ENCODE results near the gene PTPRT. TPM values are rescaled to one million over a fixed set of nuclear protein-coding genes. Genes with fewer than 3 reads are reported as not detected.

Gene PTPRT
- total and polyA plus RNA-seq, 2 donors (not counting 1 experiment from before 2014, with no cell fraction given), result not detected

DNA sequence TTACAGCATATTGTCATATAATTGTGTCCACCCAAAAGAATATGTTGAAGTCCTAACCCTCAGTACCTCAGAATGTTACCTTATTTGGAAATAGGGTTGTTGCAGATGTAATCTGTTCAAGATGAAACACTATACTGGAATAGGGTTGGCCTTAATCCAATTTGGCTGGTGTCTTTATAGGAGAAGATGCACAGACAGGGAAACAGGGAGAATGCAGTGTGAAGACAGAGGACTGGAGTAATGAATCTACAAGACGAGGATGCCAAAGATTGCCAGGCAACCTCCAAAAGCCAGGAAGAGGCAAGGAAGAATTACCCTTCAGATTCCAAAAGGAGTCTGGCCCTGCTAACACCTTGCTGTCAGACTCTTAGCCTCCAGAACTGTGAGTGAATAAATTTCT is 482.9 kb downstream of the PTPRT start:
- no peak overlapping the region for H2AFZ ChIP-seq (ENCODE audit: low read length)
- H3K27ac ChIP-seq (ENCODE audit: insufficient read depth, low read length), result no peak overlapping the region
- H3K36me3 ChIP-seq (ENCODE audit: control insufficient read depth, insufficient read depth, low read length), result no peaks in the 10 kb centered on the region
- no peak for DNase-seq (ENCODE audit: low read depth in 2 of 2)
- no peaks in the 10 kb centered on the region for H3K79me2 ChIP-seq (ENCODE audit: control insufficient read depth, insufficient read depth, low read length)
- no peak overlapping the region for H3K9ac ChIP-seq (ENCODE audit: insufficient read depth, low read length)
- no peaks in the 10 kb centered on the region for H3K4me1 ChIP-seq (ENCODE audit: control insufficient read depth, extremely low read depth, insufficient read depth, low read length)
- no peaks in the 10 kb centered on the region for H3K9me3 ChIP-seq (ENCODE audit: control insufficient read depth, insufficient read depth, low read depth, low read length)
- H3K4me3 ChIP-seq (replicated peaks in 1 of 4; ENCODE audit: control extremely low read depth in 1 of 4, insufficient read depth in 1 of 4, low read depth in 3 of 4, low read length in 4 of 4), result no peak overlapping the region
- H4K20me1 ChIP-seq (ENCODE audit: control insufficient read depth, extremely low read depth, insufficient read depth, low read length), result no peaks in the 10 kb centered on the region
- H3K4me2 ChIP-seq (ENCODE audit: extremely low read depth, insufficient read depth, low read length), result no peak overlapping the region
- no peak for TF ChIP-seq EZH2 (IDR thresholded peaks at IDR 0.05; ENCODE audit: low read length, missing control alignments)
- TF ChIP-seq CTCF (conservative IDR thresholded peaks at IDR 0.05 in 1 of 2, IDR thresholded peaks at IDR 0.05 in 1 of 2; ENCODE audit: low read depth in 1 of 2, low read length in 2 of 2), result no peak
- H3K27me3 ChIP-seq (ENCODE audit: control insufficient read depth, insufficient read depth, low read length), result no peaks in the 10 kb centered on the region

GRCh38 chr20:42705550-42705949 is 484.2 kb downstream of the PTPRT start:
- Histone ChIP-seq H3K9me3 (ENCODE audit: control insufficient read depth, insufficient read depth, low read depth, low read length) (no peaks in the 10 kb centered on the region), H3K79me2 (ENCODE audit: control insufficient read depth, insufficient read depth, low read length) (no peaks in the 10 kb centered on the region), H3K9ac (ENCODE audit: insufficient read depth, low read length) (no peak overlapping the region), H3K27ac (ENCODE audit: insufficient read depth, low read length) (no peak overlapping the region), H3K4me2 (ENCODE audit: extremely low read depth, insufficient read depth, low read length) (no peak overlapping the region), H2AFZ (ENCODE audit: low read length) (no peak overlapping the region), H3K27me3 (ENCODE audit: control insufficient read depth, insufficient read depth, low read length) (no peaks in the 10 kb centered on the region), H4K20me1 (ENCODE audit: control insufficient read depth, extremely low read depth, insufficient read depth, low read length) (no peaks in the 10 kb centered on the region), H3K36me3 (ENCODE audit: control insufficient read depth, insufficient read depth, low read length) (no peaks in the 10 kb centered on the region), H3K4me1 (ENCODE audit: control insufficient read depth, extremely low read depth, insufficient read depth, low read length) (no peaks in the 10 kb centered on the region), H3K4me3 (replicated peaks in 1 of 4; ENCODE audit: control extremely low read depth in 1 of 4, insufficient read depth in 1 of 4, low read depth in 3 of 4, low read length in 4 of 4) (no peak overlapping the region)
- TF ChIP-seq EZH2 (IDR thresholded peaks at IDR 0.05; ENCODE audit: low read length, missing control alignments), result no peak
- TF ChIP-seq CTCF (conservative IDR thresholded peaks at IDR 0.05 in 1 of 2, IDR thresholded peaks at IDR 0.05 in 1 of 2; ENCODE audit: low read depth in 1 of 2, low read length in 2 of 2), result no peak
- no peak for DNase-seq (ENCODE audit: low read depth in 2 of 2)

- no peak overlapping the region for H3K9ac ChIP-seq (ENCODE audit: insufficient read depth, low read length)
- DNase-seq (ENCODE audit: low read depth in 2 of 2), result no peak
- TF ChIP-seq CTCF (conservative IDR thresholded peaks at IDR 0.05 in 1 of 2, IDR thresholded peaks at IDR 0.05 in 1 of 2; ENCODE audit: low read depth in 1 of 2, low read length in 2 of 2) (no peak), EZH2 (IDR thresholded peaks at IDR 0.05; ENCODE audit: low read length, missing control alignments) (no peak)
- no peaks in the 10 kb centered on the region for H4K20me1 ChIP-seq (ENCODE audit: control insufficient read depth, extremely low read depth, insufficient read depth, low read length)
- no peaks in the 10 kb centered on the region for H3K27me3 ChIP-seq (ENCODE audit: control insufficient read depth, insufficient read depth, low read length)
- no peak overlapping the region for H3K27ac ChIP-seq (ENCODE audit: insufficient read depth, low read length)
- H3K79me2 ChIP-seq (ENCODE audit: control insufficient read depth, insufficient read depth, low read length), result no peaks in the 10 kb centered on the region
- no peaks in the 10 kb centered on the region for H3K36me3 ChIP-seq (ENCODE audit: control insufficient read depth, insufficient read depth, low read length)
- H3K9me3 ChIP-seq (ENCODE audit: control insufficient read depth, insufficient read depth, low read depth, low read length), result no peaks in the 10 kb centered on the region
- H3K4me2 ChIP-seq (ENCODE audit: extremely low read depth, insufficient read depth, low read length), result no peak overlapping the region
- no peak overlapping the region for H2AFZ ChIP-seq (ENCODE audit: low read length)
- no peaks in the 10 kb centered on the region for H3K4me1 ChIP-seq (ENCODE audit: control insufficient read depth, extremely low read depth, insufficient read depth, low read length)
- H3K4me3 ChIP-seq (replicated peaks in 1 of 4; ENCODE audit: control extremely low read depth in 1 of 4, insufficient read depth in 1 of 4, low read depth in 3 of 4, low read length in 4 of 4), result no peak overlapping the region
Observed at GRCh38 chr20:42703744-42704143, 486.0 kb downstream of the PTPRT start.
